Transverse colon (tissue), 4 donors: ENCODE data around the gene NR4A3. TPM values are rescaled to one million over a fixed set of nuclear protein-coding genes. Genes with fewer than 3 reads are reported as not detected.

ENCODE experiments used
- DNase-seq: peaks from one replicate; pipeline ENCODE4 v3.0.0-alpha.2; 2019
- H3K27ac ChIP-seq, 4 donors: fragments of 200-600 bp; sonication (generic); 2 replicates each; pipeline ENCODE4 v1.5.1; 2016 to 2018; ENCODE audit warnings: inconsistent platforms in 4 of 4
- H3K27me3 ChIP-seq: fragments of 200-600 bp; sonication (generic); 2 replicates; pipeline ENCODE4 v1.5.1; 2017; ENCODE audit warnings: inconsistent platforms
- H3K36me3 ChIP-seq, 4 donors: fragments of 200-600 bp; sonication (generic); 2 replicates each; pipeline ENCODE4 v1.5.1; 2017 to 2019; ENCODE audit warnings: inconsistent platforms in 4 of 4
- H3K4me1 ChIP-seq, 4 donors: fragments of 200-600 bp; sonication (generic); 2 replicates each; pipeline ENCODE4 v1.5.1; 2017 to 2020; ENCODE audit warnings: inconsistent platforms in 4 of 4
- H3K4me3 ChIP-seq, 4 donors: fragments of 200-600 bp; sonication (generic); 1 replicate in 1 of 4; 2 replicates in 3 of 4; pipeline versions ENCODE4 v1.5.1 to v1.6.1; 2017 to 2019; ENCODE audit warnings: inconsistent platforms in 4 of 4
- H3K9me3 ChIP-seq, 2 donors: fragments of 200-600 bp; sonication (generic); 2 replicates each; pipeline ENCODE4 v1.5.1; 2017 to 2019; ENCODE audit warnings: inconsistent platforms in 2 of 2
- CTCF ChIP-seq, 5 experiments: fragments of 200-600 bp in 3 of 5; fragments of 450-650 bp in 2 of 5; sonication (generic) in 3 of 5; IDR thresholded peaks; 1 replicate in 2 of 5; 2 replicates in 3 of 5; pipeline ENCODE4 v1.5.1; 2016 to 2017; ENCODE audit warnings: antibody characterized with exemption in 5 of 5, inconsistent platforms in 3 of 5, mild to moderate bottlenecking in 2 of 5, moderate library complexity in 1 of 5
- EP300 ChIP-seq: sonication (generic); formaldehyde crosslinking; IDR thresholded peaks from one replicate; pipeline ENCODE4 v1.6.1; 2017; ENCODE audit warnings: antibody characterized with exemption, low read depth
- POLR2A ChIP-seq: fragments of 450-650 bp; IDR thresholded peaks from one replicate; pipeline ENCODE4 v1.6.1; 2016; ENCODE audit warnings: antibody characterized with exemption, mild to moderate bottlenecking, moderate library complexity
- POLR2AphosphoS5 ChIP-seq, 3 donors: sonication (generic); formaldehyde crosslinking; IDR thresholded peaks; one replicate each; pipeline ENCODE4 v1.6.1; 2016; ENCODE audit warnings: antibody characterized with exemption in 3 of 3
- WGBS, 2 donors: methylation state at CpG; one replicate each; pipeline ENCODE4 v1.1.5; 2018; ENCODE audit warnings: low coverage in 1 of 2; 5-methylcytosine and 5-hydroxymethylcytosine counted together
- in situ Hi-C, 4 donors: fragments of 200-750 bp; cut with MboI; loops; one replicate each; pipeline versions ENCODE4 v1.15.0 to v1.15.1; 2017; ENCODE audit warnings: low sequenced_read_pairs in 3 of 4, low pct_ligation_motif_present in 1 of 4, low pct_unique_long_range_greater_than_20kb in 1 of 4
- intact Hi-C: fragments of 100-400 bp; cut with DNase I; formaldehyde crosslinking; loops from one replicate; pipeline ENCODE4 v1.15.1; 2023; ENCODE audit warnings: low total_unique reads
- total RNA-seq, 4 donors: library from RNA; depleted of rRNA; stranded (reverse); fragments of >200 nt; gene quantifications; one replicate each; pipeline ENCODE4 v1.1.0, GENCODE V29; 2016

Gene NR4A3
- total RNA-seq, 4 donors from 2014 or later = 0.48 to 3.4 (median 1.3) TPM

- TF ChIP-seq POLR2AphosphoS5 (IDR thresholded peaks at IDR 0.05) (no peak), CTCF (IDR thresholded peaks at IDR 0.05) (no peak), EP300 (no peak), POLR2A (no peak)
- peaks cover 6 to 22% (median 13%) of the 10 kb centered on the region in 4 donors for H3K4me1 ChIP-seq
- no peak overlapping the region for H3K27ac ChIP-seq
- H3K9me3 ChIP-seq = no peaks in the 10 kb centered on the region
- H3K36me3 ChIP-seq = peaks cover 0 to 18% (median 5%) of the 10 kb centered on the region in 4 donors
- no peak for DNase-seq
- intact Hi-C loops = no loop called here
- in situ Hi-C loops = no loop called here
- H3K27me3 ChIP-seq = no peaks in the 10 kb centered on the region
- no peak overlapping the region for H3K4me3 ChIP-seq
- 97% methylated on average over 7 of the region's 7 CpGs; no CpG with 5 or more reads in 1 of the 2 donors for WGBS, 2 donors
These were observed 89.9 kb downstream of the NR4A3 start for GRCh38 chr9:99911600-99911999.

Other genes with a start within 250 kb of the NR4A3 start
- 100 to 1,000 TPM in 1 of 4 donors, 10 to 100 TPM in 2, 1 to 10 TPM in 1; 6.7 to 363 (median 37.1) TPM for gene STX17, start 84.8 kb downstream of the NR4A3 start, total RNA-seq